DND-41 (cell line): ENCODE data around the gene ELAVL1.

Source experiments
- CTCF ChIP-seq: IDR thresholded peaks from 2 replicates; pipeline ENCODE4 v1.5.1; 2012; ENCODE audit warnings: borderline replicate concordance, low read length, moderate library complexity, mild to moderate bottlenecking; ENCODE audit not compliant: poor library complexity, severe bottlenecking; ENCODE audit errors: extremely low read depth
- EZH2 ChIP-seq: IDR thresholded peaks from 3 replicates; pipeline ENCODE4 v1.6.1; 2012; ENCODE audit warnings: borderline replicate concordance, low read depth, mild to moderate bottlenecking, moderate library complexity, low read length, inconsistent platforms; ENCODE audit not compliant: severe bottlenecking

DNA sequence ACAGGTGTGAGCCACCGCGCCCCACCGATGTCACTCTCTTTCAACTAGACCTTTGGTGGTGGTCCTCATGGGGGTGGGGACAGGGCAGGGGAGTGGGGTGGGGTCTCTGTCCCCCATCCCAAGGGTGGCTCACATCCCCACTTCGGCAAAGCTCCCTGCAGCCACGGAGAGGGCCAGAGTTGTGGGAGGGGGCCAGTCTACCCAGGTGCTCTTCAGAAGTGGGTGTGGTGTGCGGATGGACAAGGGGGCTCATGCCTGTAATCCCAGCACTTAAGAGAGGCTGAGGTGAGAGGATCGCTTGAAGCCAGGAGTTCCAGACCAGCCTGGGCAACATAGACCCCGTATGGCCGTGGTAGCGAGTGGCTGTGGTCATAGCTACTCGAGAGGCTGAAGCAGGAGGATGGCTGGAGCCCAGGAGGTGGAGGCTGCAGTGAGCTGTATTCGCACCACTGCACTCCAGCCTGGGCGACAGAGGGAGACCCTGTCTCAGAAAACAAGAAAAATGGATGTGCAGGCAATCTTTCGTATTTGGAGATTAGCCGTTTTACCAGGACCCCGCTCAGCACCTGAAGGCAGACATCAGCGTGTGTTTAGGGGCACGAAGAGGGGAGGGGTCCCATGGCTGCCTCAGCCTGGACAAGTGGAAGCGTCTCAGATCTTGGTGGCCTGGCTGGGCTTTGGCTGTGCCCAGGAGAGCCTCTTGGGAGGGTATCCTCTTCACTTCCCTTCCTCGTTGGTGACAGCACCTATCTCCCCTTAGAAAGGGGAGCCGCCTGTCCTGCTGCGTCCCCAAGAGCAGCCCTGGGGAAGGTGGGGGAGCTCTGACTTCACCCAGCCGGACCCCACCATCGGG is 90.0 kb downstream of the ELAVL1 start:
- TF ChIP-seq CTCF (no peak), EZH2 (no peak)
